ACHN (cell line): ENCODE results near the gene FOSL2.

Experiments
- DNase-seq: peaks from one replicate; pipeline ENCODE4 v3.0.0-alpha.2; 2015
- in situ Hi-C: cut with HindIII; loops from 2 replicates; pipeline ENCODE4 v1.10.0; 2017; ENCODE audit warnings: low sequenced_read_pairs, low pct_ligation_motif_present, low pct_unique_long_range_greater_than_20kb

The FOSL2 gene

DNA sequence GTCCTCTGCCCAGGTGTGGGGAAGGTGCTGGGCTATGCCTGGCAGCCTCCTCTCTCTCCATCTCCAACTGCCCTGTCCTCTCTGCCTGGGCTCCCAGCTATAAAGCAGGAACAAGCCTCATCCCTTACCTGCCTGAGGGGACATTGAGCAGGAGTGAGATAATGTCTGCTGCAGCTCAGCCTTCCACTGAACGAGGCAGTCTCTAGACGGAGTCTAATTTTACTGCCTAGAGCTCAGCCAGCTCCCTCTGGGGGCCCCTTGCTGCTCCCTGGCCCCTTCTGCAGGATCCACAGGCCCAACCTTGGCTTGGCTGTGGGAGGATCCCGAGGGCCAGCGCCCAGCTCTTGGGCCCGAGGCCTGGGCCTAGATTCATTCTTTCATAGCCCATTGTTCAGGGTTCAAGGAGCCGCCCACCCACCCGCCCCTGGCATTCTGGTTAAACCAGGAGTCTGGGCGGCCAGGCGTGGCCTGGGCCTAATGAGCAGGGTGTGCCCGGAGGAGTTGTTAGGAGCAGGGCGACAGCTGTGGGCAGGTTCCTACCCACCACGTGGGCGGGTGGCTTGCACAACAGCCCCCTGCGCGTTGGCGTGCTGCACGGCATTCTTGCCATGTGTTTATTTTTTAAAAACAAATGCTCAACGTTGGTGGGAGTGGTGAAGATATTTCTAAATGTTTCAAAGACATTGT lies 44.6 kb downstream of the FOSL2 start:
- DNase-seq, result no peak

DNA sequence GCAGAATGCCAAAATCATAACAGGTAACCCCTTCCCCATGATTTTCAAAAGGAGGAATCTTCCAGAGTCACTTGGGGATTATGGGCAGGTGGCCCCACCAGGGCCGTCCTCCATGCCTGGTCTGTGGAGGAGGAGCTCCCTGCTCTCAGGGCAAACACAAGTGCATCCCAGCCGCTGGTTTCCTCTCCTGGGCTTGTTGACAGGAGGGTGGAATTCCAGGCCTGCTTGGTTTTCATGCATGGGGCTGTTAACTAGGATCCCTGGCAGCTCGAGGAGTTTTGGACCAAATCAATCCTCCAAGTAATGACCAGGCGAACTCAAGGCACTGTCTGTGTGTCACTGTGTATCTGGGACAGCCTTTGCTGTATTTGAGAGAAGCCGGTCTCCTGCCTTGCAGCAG lies 45.3 kb downstream of the FOSL2 start:
- in situ Hi-C loops, result no loop called here
- no peak for DNase-seq

More for the DNA sequence above, 44.6 kb downstream of the FOSL2 start:
- in situ Hi-C loops, result no loop called here

DNA sequence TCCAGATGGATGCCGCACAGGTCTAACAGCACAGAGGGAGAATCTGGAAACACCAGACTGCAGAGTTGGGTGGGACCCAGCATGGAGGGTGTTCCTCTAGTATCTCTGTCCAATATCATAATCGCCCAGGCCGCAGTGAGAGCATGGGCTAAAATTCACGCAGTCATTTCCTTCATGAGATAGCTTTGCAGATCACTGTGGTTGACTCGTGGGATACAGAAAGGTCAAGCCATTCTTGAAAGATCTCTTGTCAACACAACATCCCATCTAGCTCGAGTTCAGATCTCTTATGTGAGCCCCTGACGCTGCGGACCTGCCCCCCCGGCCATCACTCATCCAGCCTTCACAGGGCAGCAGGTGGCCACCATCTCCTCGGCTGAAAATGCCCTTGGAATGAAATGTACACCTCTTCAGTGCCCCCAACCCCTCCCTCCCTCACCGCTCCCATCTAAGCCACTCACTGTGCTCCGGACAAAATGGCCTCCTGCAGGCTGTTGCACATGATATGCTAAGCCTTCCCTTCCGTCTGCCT lies 45.9 kb downstream of the FOSL2 start:
- in situ Hi-C loops, result no loop called here
- DNase-seq, result no peak

DNA sequence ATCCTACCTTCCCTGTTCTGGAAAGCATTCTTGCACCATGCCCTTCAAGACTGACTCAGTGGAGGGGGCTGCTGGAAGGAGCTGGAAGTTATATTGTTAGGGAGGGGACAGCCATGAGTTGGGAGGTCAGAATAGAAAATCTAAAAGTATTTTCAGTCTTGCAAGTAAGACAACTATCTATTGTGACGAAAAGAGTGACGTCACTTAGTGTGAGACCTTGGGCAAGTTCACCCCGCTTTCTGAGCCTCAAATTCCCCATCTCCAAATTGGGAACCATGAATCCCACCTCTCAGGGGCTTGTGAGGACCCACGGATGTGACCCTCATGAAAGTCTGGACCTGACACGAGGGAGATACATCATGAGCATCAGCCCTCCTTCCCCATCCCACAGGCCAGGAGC lies 46.5 kb downstream of the FOSL2 start:
- in situ Hi-C loops, result no loop called here
- no peak for DNase-seq

DNA sequence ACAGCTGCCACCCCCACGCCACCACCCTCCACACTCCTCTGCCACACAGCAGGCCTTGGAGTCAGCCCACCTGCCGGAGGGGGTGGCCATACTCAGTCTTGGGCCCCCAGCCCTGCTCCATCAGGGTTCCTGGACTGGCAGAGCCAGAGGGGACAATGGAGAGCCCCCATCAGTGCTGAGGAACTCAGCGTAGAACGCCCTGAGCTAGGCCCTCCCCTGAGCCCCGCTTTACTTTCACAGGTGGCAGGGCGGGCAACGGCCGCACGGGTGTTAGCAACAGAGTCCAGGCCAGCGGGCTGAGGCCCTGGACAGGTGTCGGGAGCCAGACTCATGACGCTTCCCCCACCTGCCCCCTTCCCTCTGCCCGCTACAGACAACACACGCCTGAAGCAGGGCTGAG lies 47.1 kb downstream of the FOSL2 start:
- no peak for DNase-seq
- in situ Hi-C loops, result no loop called here

DNA sequence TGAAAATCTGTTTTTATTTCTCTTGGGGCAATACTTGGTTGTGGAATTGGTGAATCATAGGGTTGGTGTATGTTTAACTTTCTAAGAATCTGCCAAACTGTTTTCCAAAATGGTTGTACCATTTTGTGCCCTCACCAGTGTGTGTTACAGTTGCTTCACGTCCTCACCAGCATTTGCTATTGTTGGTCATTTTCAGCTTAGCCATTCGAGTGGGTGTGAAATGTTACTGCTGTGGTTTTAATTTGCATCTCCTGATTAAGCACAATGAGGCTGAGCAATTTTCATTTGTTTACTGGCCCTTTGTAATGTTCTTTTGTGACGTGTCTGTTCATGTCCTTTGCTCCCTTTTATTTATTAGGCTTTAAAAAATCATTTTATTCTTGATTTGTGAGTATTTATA lies 49.7 kb downstream of the FOSL2 start:
- no peak for DNase-seq
- in situ Hi-C loops, result no loop called here

DNA sequence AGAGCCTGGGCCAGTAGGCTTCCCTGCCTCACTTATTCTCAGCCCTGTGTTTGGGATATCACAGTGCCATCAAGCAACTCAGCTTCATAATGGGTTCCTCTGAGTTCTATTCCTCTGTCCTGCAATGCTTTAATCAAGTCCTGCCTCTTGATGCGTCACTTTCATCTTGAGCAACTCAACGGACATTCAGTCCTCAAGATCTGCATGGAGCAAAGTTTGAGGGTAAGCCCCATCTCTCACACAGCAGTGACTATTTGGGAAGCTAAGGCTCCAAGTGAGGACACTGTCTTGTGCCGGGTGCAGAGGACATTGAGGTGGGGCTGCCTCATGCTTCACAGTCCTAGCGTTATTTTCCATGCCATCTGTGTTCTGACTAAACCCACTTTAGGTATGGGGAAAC lies 52.3 kb downstream of the FOSL2 start:
- DNase-seq, result no peak
- in situ Hi-C loops, result no loop called here

DNA sequence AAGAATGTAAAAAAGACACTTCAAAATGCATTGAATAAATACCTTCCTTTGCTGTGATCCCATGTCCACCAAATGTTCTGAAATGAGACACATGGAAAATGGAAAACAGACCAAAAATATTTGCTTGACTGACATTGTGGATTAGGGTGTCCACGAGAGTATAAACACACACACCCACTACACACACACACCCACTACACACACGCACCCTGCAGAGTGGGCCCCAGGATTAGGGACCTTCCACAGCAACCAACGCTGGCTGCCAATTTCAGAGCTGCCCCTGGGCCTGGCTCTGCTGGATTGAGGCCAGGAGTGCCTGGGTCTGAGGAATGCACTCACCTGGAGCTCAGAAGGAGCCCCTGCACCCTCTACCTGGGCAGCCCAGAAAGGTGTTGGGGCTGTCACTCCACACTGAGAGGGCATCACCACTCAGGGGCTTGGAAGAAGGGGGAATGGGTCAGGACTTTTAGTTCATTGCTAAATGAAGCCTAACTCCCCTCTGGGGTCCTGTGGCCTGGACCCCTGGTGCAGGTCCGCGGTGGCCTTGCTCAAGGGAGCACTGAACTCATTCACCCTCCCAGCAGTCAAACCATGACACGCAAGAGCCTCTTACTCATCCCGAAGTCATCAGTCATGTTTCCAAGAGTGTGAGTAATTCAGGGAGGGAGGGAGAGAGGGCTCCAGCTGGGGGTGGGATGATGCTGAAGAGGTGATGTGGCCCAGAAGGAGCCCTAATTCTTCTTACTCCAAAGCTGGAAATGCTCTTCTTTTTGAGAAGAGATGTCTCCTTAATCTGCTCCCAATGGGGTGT lies 53.0 kb downstream of the FOSL2 start:
- peak; percentile 96 for DNase-seq
- in situ Hi-C loops, result no loop called here

DNA sequence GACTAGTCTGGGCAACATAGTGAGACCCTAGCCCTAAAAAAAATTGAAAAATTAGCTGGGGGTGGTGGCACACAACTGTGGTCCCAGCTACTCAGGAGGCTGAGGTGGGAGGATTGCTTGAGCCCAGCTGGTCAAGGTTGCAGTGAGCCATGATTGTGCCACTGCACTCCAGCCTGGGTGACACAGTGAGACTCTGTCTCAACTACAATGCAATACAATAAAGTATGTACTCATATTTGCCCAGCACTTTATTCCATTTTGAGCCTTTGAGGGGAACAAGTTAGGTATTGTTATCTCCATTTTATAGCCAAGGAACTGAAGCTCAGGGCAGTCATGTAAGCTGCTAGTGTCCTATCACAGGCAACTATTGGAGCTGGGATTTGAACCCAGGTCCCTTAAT lies 53.9 kb downstream of the FOSL2 start:
- in situ Hi-C loops, result no loop called here
- DNase-seq, result no peak

DNA sequence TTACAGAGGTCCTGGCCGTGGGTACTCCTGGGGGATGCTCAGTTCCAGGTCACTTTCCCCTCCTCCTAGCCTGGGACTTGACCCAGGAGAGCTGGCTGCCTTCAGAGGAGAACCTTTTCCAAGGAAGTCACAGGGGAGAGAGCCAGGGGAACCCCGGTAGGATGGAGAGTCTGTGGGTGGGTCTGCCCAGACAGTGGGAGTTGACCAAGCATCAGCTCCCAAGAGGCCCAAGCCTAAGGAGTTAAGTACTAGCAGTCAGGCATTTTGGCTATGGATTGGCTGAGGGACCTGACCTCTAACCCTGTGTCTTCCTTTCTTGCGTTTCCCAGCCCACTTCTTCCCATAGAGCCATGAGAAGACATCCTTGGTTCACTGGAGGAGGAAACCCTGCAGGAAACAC lies 54.4 kb downstream of the FOSL2 start:
- in situ Hi-C loops, result no loop called here
- no peak for DNase-seq

DNA sequence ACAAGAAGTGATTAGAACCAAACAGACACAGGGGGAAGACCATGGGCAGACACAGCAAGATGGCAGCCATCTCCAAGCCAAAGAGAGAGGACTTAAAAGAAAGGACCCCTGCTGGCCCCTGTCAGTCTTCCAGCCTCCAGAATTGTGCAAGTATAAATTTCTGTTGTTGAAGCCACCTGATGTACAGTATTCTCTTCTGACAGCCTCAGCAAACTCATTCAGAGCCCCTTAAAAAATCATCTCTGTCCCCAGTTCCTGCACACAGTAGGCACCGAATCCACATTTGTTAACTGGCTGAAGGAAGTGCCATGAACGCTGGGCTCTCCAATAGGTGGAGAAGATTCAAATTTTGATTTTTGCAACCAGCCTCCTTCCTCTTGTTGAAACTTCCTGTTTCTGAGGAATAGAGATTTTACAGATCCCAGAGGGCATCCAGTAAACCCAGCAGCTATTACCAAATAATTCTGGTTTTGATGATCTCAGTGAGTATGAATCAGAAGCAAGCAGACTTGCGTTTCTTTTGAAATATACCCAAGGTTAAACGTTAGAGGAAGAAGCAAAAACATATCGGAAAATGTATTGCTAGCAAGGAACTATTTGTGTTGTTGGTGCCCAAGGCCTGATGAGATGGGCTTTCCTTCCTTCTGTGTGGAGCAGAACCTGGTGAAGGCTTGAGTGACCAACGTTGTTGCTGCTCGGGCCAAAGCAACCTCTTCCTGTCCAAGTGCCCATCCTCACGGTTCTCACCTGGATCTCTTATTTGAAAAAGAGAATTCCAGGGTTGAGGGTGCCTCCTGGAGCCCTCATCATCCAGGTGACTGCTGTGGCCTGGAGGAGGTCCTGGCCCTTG lies 55.5 kb downstream of the FOSL2 start:
- no peak for DNase-seq
- in situ Hi-C loops, result no loop called here

DNA sequence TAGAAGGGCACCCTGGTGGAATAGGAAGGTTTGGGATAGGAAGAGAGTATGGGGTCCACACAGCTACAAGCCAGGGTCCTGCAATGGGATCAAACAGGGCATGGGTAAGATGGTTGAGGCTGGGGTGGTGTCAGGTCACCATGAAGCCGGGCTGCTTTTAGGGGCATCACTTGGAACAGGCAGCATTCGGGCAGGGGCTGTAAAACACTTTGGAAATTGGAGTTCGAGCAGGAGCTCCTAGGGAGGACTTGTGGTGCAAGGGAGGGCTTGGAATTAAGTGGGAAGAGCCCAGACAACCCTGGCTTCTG lies 56.1 kb downstream of the FOSL2 start:
- no peak for DNase-seq
- in situ Hi-C loops, result no loop called here

DNA sequence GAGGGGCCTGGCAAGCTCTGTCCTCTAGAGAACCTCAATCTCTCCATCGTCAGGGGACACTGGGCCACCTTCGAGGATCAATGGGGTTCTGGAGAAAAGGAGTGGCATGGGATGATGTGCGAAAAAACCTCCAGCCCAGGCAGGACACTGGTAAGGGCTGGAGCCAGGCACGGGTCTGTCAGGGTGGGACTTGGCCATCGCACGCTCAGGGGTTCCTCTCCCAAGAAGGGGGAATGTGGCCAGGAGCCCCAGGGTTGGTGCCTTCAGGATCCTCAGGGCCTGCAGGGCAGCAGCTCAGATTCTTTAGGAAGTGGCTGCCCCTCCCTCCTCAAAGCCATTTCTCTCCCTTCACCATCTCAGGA lies 56.4 kb downstream of the FOSL2 start:
- in situ Hi-C loops, result no loop called here
- DNase-seq, result no peak

DNA sequence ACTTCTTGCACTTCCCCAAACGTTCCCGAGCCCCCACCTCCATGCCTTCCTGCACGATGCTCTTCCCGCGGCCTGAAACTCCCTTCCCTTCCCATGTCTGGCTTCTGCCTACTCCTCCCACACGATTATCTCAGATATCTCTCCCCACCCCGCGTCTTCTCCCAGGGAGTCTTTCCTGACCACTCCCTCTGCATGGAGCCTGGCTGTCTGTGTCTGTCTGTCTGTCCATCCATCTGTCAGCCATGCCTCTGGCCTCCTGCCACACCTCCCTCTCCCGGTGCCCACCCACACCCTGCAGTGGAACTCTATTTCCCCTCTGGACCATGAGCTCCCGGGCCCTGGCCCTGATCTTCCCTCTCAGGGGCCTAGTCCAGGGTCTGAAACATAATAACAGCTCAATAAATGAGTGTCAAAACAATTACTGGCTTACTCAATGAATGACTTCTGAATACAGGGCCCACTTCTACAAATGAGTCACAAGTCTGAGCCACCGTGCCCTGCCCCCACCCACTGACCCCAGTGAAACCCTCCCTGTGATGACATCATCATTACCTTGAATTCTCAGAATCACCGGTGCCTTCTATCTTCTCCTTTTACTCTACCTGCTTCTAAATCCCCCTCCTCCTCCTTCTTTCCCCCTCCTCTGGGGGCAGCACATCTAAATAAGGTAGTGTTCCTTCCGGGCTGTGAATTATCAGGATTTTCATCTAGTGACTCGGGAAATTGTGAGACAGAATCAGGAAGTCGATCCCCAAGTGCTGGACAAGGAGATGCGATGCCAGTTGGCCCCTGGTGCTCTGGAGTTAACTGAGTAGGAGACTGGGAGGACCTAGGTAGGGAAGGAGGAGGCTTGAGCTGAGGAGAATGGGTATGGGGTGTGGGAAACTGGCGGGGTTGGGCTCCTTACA lies 57.1 kb downstream of the FOSL2 start:
- peak; percentile 21 for DNase-seq
- in situ Hi-C loops, result no loop called here

DNA sequence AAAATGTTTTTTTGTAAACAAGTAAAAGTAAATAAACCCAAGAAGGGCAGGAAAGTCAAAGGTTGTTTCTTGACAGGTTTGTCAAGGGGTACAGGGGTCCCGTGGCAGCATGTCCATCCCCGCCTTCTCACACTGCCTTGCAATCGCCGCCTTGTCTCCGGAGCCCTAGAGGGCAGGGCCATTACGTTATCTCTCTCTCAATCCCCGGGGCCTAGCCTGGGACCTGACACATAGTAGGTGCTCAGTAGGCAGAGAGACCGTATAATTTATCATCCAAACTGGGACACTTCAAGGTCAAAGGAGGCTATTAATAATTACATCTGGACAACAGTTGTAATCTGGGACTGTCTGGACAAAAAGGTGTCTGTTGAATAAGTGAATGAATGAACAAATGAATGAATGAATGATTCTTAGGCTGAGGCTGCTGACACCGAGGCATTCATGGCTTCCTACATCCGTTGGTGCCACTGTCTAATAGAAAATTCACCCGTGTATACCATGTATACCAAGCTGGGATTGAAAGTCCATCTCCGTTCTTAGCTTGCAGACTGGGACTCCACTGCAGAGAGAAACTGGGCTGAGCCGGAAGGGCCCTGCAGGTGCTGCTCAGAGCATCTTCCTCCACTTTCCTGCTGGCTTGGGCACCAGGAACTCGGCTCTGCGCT lies 58.4 kb downstream of the FOSL2 start:
- in situ Hi-C loops, result no loop called here

DNA sequence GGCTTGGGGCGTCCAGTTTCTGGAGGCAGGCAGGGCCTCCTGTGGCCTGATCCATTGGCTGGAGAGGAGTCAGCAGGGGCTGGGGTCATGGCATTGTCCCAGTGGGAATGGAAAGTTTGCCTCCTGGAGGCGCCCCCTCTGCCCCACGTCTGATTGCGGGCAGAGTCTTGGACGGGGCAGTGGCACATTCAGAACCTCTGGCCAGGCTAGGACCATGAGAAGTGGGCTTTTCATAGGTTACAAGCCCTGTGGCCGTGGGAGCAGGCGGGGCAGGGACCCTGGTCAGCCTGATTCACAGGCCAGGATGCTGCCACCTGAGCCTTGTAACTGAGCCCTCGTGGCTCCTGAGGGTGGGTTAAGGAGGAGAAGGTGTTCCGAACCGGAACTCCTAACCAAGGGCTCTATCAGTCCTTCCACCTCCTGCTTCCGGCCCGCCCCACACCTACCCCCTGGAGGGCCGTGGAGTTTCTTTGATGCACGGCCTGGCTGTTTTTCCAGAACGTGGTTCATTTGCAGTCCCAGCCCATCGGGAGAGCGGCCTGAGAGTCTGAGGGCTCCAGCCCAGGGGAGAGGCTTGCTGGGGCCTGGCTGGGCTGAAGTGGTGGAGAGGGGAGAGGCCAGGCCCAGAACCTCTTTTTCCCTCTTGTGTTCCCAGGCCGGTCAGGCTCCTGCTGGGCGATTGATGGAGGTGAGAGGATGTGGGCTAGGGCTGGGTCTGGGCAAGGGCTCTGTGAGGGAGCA lies 59.3 kb downstream of the FOSL2 start:
- in situ Hi-C loops, result no loop called here
- no peak for DNase-seq

More for the DNA sequence above, 58.4 kb downstream of the FOSL2 start:
- no peak for DNase-seq

DNA sequence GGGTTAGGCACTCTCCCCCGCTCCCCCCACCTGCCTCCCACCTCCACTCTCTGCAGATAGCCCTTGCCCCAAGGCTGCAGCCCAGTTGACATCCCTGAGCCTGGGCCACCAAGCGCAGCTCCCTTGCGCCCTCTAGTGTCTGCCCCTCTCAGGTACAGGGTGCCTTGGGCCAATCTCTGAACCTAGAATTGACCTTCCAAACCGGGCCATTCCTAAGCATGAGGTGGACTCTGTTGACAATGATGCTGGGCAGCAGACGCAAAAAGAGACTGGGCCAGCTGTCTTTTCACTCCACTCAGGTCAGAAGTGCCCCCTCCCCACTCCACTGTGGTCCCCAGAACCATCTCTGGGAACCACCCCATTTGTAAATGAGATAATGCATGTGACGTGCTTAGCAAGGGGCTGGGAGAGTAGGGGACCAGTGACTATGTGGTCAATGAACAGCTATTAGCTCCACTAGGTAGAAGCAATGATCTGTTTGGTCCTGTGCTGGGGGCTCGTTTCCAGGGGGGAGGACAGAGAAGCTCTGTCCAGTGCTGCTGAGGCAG lies 60.0 kb downstream of the FOSL2 start:
- DNase-seq, result peak; percentile 69
- in situ Hi-C loops, result no loop called here
